IMR-90 (cell line): Measurements from ENCODE around the gene NCS1. TPM values are rescaled to one million over a fixed set of nuclear protein-coding genes. Genes with fewer than 3 reads are reported as not detected.

Experiments
- ATAC-seq: fragments of 200-7000 bp; cut with Tn5 transposase; 2 replicates; pipeline ENCODE4 v1.9.1; 2020; ENCODE audit warnings: low read depth, mild to moderate bottlenecking, moderate library complexity
- BruUV-seq: library from RNA; stranded (reverse); fragments of 400-500 nt; replicated peaks from 2 replicates; lab custom pipeline; 2021; lab: Mats Ljungman, UMichigan
- CTCF ChIA-PET: fragments of 300-600 bp; formaldehyde crosslinking; extraction: SDS; loops from one replicate; lab custom pipeline; 2021; ENCODE audit warnings: antibody characterized with exemption; lab: Yijun Ruan, JAX
- POLR2A ChIA-PET: fragments of 300-600 bp; sonication (Branson Sonifier 250); formaldehyde crosslinking; loops from one replicate; lab custom pipeline; 2022; ENCODE audit warnings: antibody characterized with exemption; ENCODE audit not compliant: unreplicated experiment; lab: Charles Lee
- DNase-seq: peaks from one replicate; pipeline ENCODE4 v3.0.0; 2013
- H2AFZ ChIP-seq: replicated peaks from 2 replicates; pipeline ENCODE3; 2013; ENCODE audit warnings: low read length, mild to moderate bottlenecking; ENCODE audit not compliant: poor library complexity
- H2AK5ac ChIP-seq: 2 replicates; pipeline ENCODE4 v1.6.1; 2013; ENCODE audit warnings: low read depth, low read length, inconsistent platforms
- H2AK9ac ChIP-seq: replicated peaks from 2 replicates; pipeline ENCODE3; 2013; ENCODE audit warnings: mild to moderate bottlenecking, low read depth, low read length, moderate library complexity; ENCODE audit not compliant: poor library complexity
- H2BK120ac ChIP-seq: 2 replicates; pipeline ENCODE4 v1.6.1; 2013; ENCODE audit warnings: low read depth, low read length, inconsistent platforms
- H2BK15ac ChIP-seq: 3 replicates; pipeline ENCODE4 v1.6.1; 2013; ENCODE audit warnings: low read depth, low read length, inconsistent platforms
- H2BK20ac ChIP-seq: 2 replicates; pipeline ENCODE4 v1.6.1; 2013; ENCODE audit warnings: low read depth, mild to moderate bottlenecking, inconsistent platforms, low read length, moderate library complexity
- H2BK5ac ChIP-seq: 2 replicates; pipeline ENCODE4 v1.6.1; 2013; ENCODE audit warnings: mild to moderate bottlenecking, low read depth, low read length, inconsistent platforms; ENCODE audit not compliant: poor library complexity, severe bottlenecking
- H3K14ac ChIP-seq: replicated peaks from 2 replicates; pipeline ENCODE4 v1.6.1; 2013; ENCODE audit warnings: low read depth, low read length, inconsistent platforms
- H3K18ac ChIP-seq: 2 replicates; pipeline ENCODE4 v1.6.1; 2013; ENCODE audit warnings: low read depth, low read length, control low read depth
- H3K23ac ChIP-seq: 2 replicates; pipeline ENCODE4 v1.6.1; 2013; ENCODE audit warnings: low read depth, low read length, inconsistent platforms
- H3K27ac ChIP-seq: 2 replicates; pipeline ENCODE4 v1.5.1; 2013; ENCODE audit warnings: mild to moderate bottlenecking, control low read depth, low read length; ENCODE audit not compliant: insufficient read depth
- H3K27me3 ChIP-seq: 2 replicates; pipeline ENCODE4 v1.6.1; 2013; ENCODE audit warnings: low read length; ENCODE audit not compliant: control insufficient read depth, insufficient read depth
- H3K36me3 ChIP-seq: 2 replicates; pipeline ENCODE4 v1.6.1; 2013; ENCODE audit warnings: low read length, mixed read lengths; ENCODE audit not compliant: control insufficient read depth, insufficient read depth
- H3K4ac ChIP-seq: 2 replicates; pipeline ENCODE4 v1.6.1; 2013; ENCODE audit warnings: low read depth, low read length, inconsistent platforms
- H3K4me1 ChIP-seq: 2 replicates; pipeline ENCODE4 v1.6.1; 2013; ENCODE audit warnings: low read length, mixed read lengths; ENCODE audit not compliant: control insufficient read depth, insufficient read depth
- H3K4me2 ChIP-seq: 2 replicates; pipeline ENCODE4 v1.6.1; 2013; ENCODE audit warnings: low read depth, mild to moderate bottlenecking, control low read depth, low read length, moderate library complexity
- H3K4me3 ChIP-seq: 2 replicates; pipeline ENCODE4 v1.5.1; 2013; ENCODE audit warnings: low read depth, mild to moderate bottlenecking, control low read depth, low read length, moderate library complexity; ENCODE audit not compliant: insufficient read depth
- H3K56ac ChIP-seq: 2 replicates; pipeline ENCODE4 v1.6.1; 2013; ENCODE audit warnings: low read length, inconsistent platforms; ENCODE audit not compliant: insufficient read depth; ENCODE audit errors: extremely low read depth
- H3K79me1 ChIP-seq, 2 experiments: 2 replicates each; pipeline ENCODE4 v1.6.1; 2013; ENCODE audit warnings: low read length in 2 of 2, inconsistent platforms in 1 of 2, low read depth in 1 of 2
- H3K9ac ChIP-seq: 2 replicates; pipeline ENCODE4 v1.6.1; 2013; ENCODE audit warnings: low read depth, low read length, control low read depth
- H3K9me1 ChIP-seq: 2 replicates; pipeline ENCODE4 v1.6.1; 2013; ENCODE audit warnings: low read length, inconsistent platforms; ENCODE audit not compliant: insufficient read depth
- H3K9me3 ChIP-seq: 2 replicates; pipeline ENCODE4 v1.6.1; 2013; ENCODE audit warnings: low read length; ENCODE audit not compliant: control insufficient read depth, insufficient read depth
- H4K20me1 ChIP-seq: 2 replicates; pipeline ENCODE4 v1.6.1; 2013; ENCODE audit warnings: low read length, inconsistent platforms; ENCODE audit not compliant: insufficient read depth
- H4K5ac ChIP-seq: 2 replicates; pipeline ENCODE4 v1.6.1; 2013; ENCODE audit warnings: mild to moderate bottlenecking, low read depth, low read length, control low read depth
- H4K8ac ChIP-seq, 2 experiments: 2 replicates each; pipeline ENCODE4 v1.6.1; 2013; ENCODE audit warnings: low read depth in 2 of 2, low read length in 2 of 2, control low read depth in 1 of 2, inconsistent platforms in 1 of 2
- H4K91ac ChIP-seq: 2 replicates; pipeline ENCODE4 v1.6.1; 2013; ENCODE audit warnings: low read depth, low read length, inconsistent platforms; ENCODE audit not compliant: insufficient read depth
- BHLHE40 ChIP-seq: fragments of 150-350 bp; IDR thresholded peaks from 2 replicates; pipeline ENCODE4 v1.6.1; 2016; ENCODE audit warnings: mild to moderate bottlenecking, low read depth, low read length
- CEBPB ChIP-seq: IDR thresholded peaks from 2 replicates; pipeline ENCODE4 v1.6.1; 2012; ENCODE audit warnings: low read depth, low read length, improper control_type of control experiment
- CHD1 ChIP-seq: IDR thresholded peaks from 2 replicates; pipeline ENCODE4 v1.6.1; 2012; ENCODE audit warnings: low read depth, low read length, improper control_type of control experiment
- CTCF ChIP-seq: conservative IDR thresholded peaks from 2 replicates; pipeline ENCODE4 v1.5.1; 2012; ENCODE audit warnings: mild to moderate bottlenecking, low read depth, low read length, improper control_type of control experiment
- ELK1 ChIP-seq: fragments of 150-350 bp; IDR thresholded peaks from 2 replicates; pipeline ENCODE4 v1.6.1; 2016; ENCODE audit warnings: low read depth, mild to moderate bottlenecking, low read length, moderate library complexity, borderline replicate concordance
- FOS ChIP-seq: fragments of 150-350 bp; IDR thresholded peaks from 2 replicates; pipeline ENCODE4 v1.6.1; 2016; ENCODE audit warnings: low read depth, low read length
- MAFK ChIP-seq: IDR thresholded peaks from 2 replicates; pipeline ENCODE4 v1.6.1; 2012; ENCODE audit warnings: low read depth, low read length, improper control_type of control experiment
- MAZ ChIP-seq: IDR thresholded peaks from 2 replicates; pipeline ENCODE4 v1.6.1; 2012; ENCODE audit warnings: low read depth, mild to moderate bottlenecking, low read length, improper control_type of control experiment, moderate library complexity, borderline replicate concordance
- MXI1 ChIP-seq: IDR thresholded peaks from 2 replicates; pipeline ENCODE4 v1.6.1; 2012; ENCODE audit warnings: low read depth, mild to moderate bottlenecking, low read length, moderate library complexity, borderline replicate concordance
- NFE2L2 ChIP-seq: fragments of 150-350 bp; IDR thresholded peaks from 2 replicates; pipeline ENCODE4 v1.6.1; 2016; ENCODE audit warnings: low read depth, mild to moderate bottlenecking, low read length
- RAD21 ChIP-seq: IDR thresholded peaks from 2 replicates; pipeline ENCODE4 v1.6.1; 2012; ENCODE audit warnings: low read length, improper control_type of control experiment
- RCOR1 ChIP-seq: IDR thresholded peaks from 2 replicates; pipeline ENCODE4 v1.6.1; 2012; ENCODE audit warnings: mild to moderate bottlenecking, low read length, improper control_type of control experiment; ENCODE audit not compliant: insufficient replicate concordance
- RFX5 ChIP-seq: IDR thresholded peaks from 2 replicates; pipeline ENCODE4 v1.8.0; 2012; ENCODE audit warnings: low read depth, mild to moderate bottlenecking, low read length, moderate library complexity
- SMC3 ChIP-seq: fragments of 150-350 bp; IDR thresholded peaks from 2 replicates; pipeline ENCODE4 v1.6.1; 2016; ENCODE audit warnings: low read depth, mild to moderate bottlenecking, antibody characterized with exemption, low read length, moderate library complexity
- USF2 ChIP-seq: fragments of 150-350 bp; IDR thresholded peaks from 2 replicates; pipeline ENCODE4 v1.6.1; 2017; ENCODE audit warnings: mild to moderate bottlenecking, antibody characterized with exemption, low read length, low read depth
- WGBS, 2 experiments: methylation state at CpG; one replicate each; pipeline versions ENCODE4 v1.1.5 to v1.1.7; 2013; ENCODE audit warnings: missing lambda C conversion rate in 2 of 2; ENCODE audit not compliant: insufficient read length in 1 of 2; ENCODE audit errors: extremely low coverage in 2 of 2; 5-methylcytosine and 5-hydroxymethylcytosine counted together
- dilution Hi-C: fragments of 300-500 bp; cut with HindIII; formaldehyde crosslinking; loops from one replicate; pipeline ENCODE4 v1.14.3; 2018; ENCODE audit warnings: low sequenced_read_pairs; ENCODE audit not compliant: unreplicated experiment
- in situ Hi-C: fragments of 300-500 bp; cut with MboI; formaldehyde crosslinking; loops from 3 replicates; pipeline ENCODE4 v1.14.3; 2019; ENCODE audit warnings: low sequenced_read_pairs, inconsistent platforms, mixed read lengths
- intact Hi-C: fragments of 100-400 bp; cut with micrococcal nuclease; formaldehyde crosslinking; loops from 2 replicates; pipeline ENCODE4 v1.10.0; 2022
- polyA plus RNA-seq, 3 experiments: library from polyadenylated mRNA; depleted of rRNA; stranded (reverse); fragments of >200 nt; gene quantifications; 2 replicates each; pipeline ENCODE4 v1.2.3, GENCODE V29; 2012; ENCODE audit warnings: low replicate concordance in 1 of 3
- total RNA-seq: library from RNA; depleted of rRNA; stranded (reverse); fragments of >200 nt; gene quantifications from 2 replicates; pipeline ENCODE4 v1.2.3, GENCODE V29; 2012

Gene NCS1
- total and polyA plus RNA-seq, 2 of the 4 experiments (the other 2 are of a cell fraction), result 41.0 to 60.5 TPM

- Histone ChIP-seq H2BK120ac (no peak overlapping the region), H3K27ac (no peak overlapping the region), H4K5ac (no peak overlapping the region), H3K14ac (no peak overlapping the region), H2AK5ac (no peak overlapping the region), H2AK9ac (peak overlapping the region; percentile 33), H2BK15ac (no peak overlapping the region), H2AFZ (peak overlapping the region; percentile 56), H3K18ac (no peak overlapping the region), H3K4me3 (no peak overlapping the region), H3K23ac (no peak overlapping the region), H3K36me3 (no peaks in the 10 kb centered on the region), H3K4me1 (no peaks in the 10 kb centered on the region), H3K27me3 (no peaks in the 10 kb centered on the region; the same call in 1 of the 2 replicates), H3K9ac (no peak overlapping the region), H4K8ac (no peak overlapping the region), H4K20me1 (no peaks in the 10 kb centered on the region), H3K56ac (no peak overlapping the region), H3K9me3 (no peaks in the 10 kb centered on the region), H3K79me1 (no peaks in the 10 kb centered on the region), H3K4ac (no peak overlapping the region), H4K91ac (no peak overlapping the region), H3K4me2 (no peak overlapping the region), H2BK20ac (no peak overlapping the region), H2BK5ac (no peak overlapping the region), H3K9me1 (no peaks in the 10 kb centered on the region)
- TF ChIP-seq NFE2L2 (no peak), USF2 (no peak), MAFK (no peak), ELK1 (no peak), MXI1 (no peak), RCOR1 (no peak), RFX5 (no peak), MAZ (no peak), BHLHE40 (no peak), SMC3 (no peak), FOS (no peak), CTCF (no peak; the same call in 1 of the 2 replicates), CHD1 (no peak), RAD21 (no peak), CEBPB (no peak)
- DNase-seq (no peak), ATAC-seq (peak; percentile 35; the same call in 1 of the 2 replicates)
- WGBS, 2 experiments, result 77% methylated on average over 2 of the region's 6 CpGs; no CpG with 5 or more reads in 1 of the 2 experiments
- dilution Hi-C loops (no loop called here), in situ Hi-C loops (no loop called here), intact Hi-C loops (no loop called here)
- ChIA-PET POLR2A (no interaction called here), CTCF (interaction anchor here (1.0 kb wide), 1 partner anchor 36 kb away, joined by 3 read pairs; no protein-coding TSS in a partner anchor)
- BruUV-seq, result no TSS peak
Observed at GRCh38 chr9:130156672-130157071, 15.5 kb upstream of the NCS1 start.
